Motor neuron (in vitro differentiated cells): ENCODE results near the gene ADH6. TPM values are rescaled to one million over a fixed set of nuclear protein-coding genes. Genes with fewer than 3 reads are reported as not detected.
"Not testable (repeated sequence)": the region's sequence is repeated elsewhere in the genome, so short reads cannot be mapped to it uniquely, and the experiment has no call there.

ENCODE experiments used
- ATAC-seq, 8 experiments: fragments of 200-7000 bp; cut with Tn5 transposase; replicated peaks in 6 of 8; 2 replicates each; pipeline ENCODE4 v1.8.0; 2021; ENCODE audit warnings: mild to moderate bottlenecking in 8 of 8, moderate library complexity in 8 of 8
- H3K27ac ChIP-seq, 2 donors: fragments of 250-450 bp; sonication (Bioruptor Pico); 2 replicates each; pipeline ENCODE4 v1.9.0; 2021; ENCODE audit warnings: antibody characterized with exemption in 2 of 2, mild to moderate bottlenecking in 2 of 2, moderate library complexity in 1 of 2
- H3K4me1 ChIP-seq, 2 donors: fragments of 250-450 bp; sonication (Bioruptor Pico); replicated peaks in 1 of 2; 2 replicates each; pipeline ENCODE4 v1.6.1; 2021; ENCODE audit warnings: antibody characterized with exemption in 2 of 2, mild to moderate bottlenecking in 2 of 2, moderate library complexity in 1 of 2
- H3K4me3 ChIP-seq, 5 donors: fragments of 250-450 bp; sonication (Bioruptor Pico); 2 replicates each; pipeline ENCODE4 v1.9.0; 2021; ENCODE audit warnings: antibody characterized with exemption in 5 of 5, mild to moderate bottlenecking in 5 of 5, moderate library complexity in 4 of 5
- WGBS, 10 experiments: fragments of 450-650 bp; shearing (Covaris generic); methylation state at CpG; one replicate each; pipeline ENCODE4 v1.0.0; 2022; 5-methylcytosine and 5-hydroxymethylcytosine counted together
- in situ Hi-C, 9 experiments: fragments of 400-800 bp; cut with MboI; loops; one replicate each; pipeline ENCODE4 v1.15.0; 2021; ENCODE audit warnings: low sequenced_read_pairs in 9 of 9, low pct_unique_long_range_greater_than_20kb in 2 of 9; ENCODE audit not compliant: unreplicated experiment in 9 of 9
- total RNA-seq, 8 experiments: library from RNA; unstranded; fragments of 300-600 nt; gene quantifications; 2 replicates each; pipeline versions ENCODE4 v1.2.3 to v1.2.4, GENCODE V29; 2022

ADH6 gene
- total RNA-seq: 1 to 10 TPM in 5 of 8 experiments, under 1 TPM in 3; 0.57 to 2.1 (median 1.1) TPM

- ATAC-seq: no peak
- WGBS, 10 experiments: 42 to 78% (median 64%) methylated on average over 1 to 3 of the region's 3 CpGs; no CpG with 5 or more reads in 2 of the 10 experiments
- in situ Hi-C loops: no loop called here
Measured at GRCh38 chr4:99219072-99219471, at the start of gene ADH6. Gene ADH6, minus strand, starts transcription at chr4:99219246. Its CDS starts 94 bp downstream, at chr4:99219152.

DNA sequence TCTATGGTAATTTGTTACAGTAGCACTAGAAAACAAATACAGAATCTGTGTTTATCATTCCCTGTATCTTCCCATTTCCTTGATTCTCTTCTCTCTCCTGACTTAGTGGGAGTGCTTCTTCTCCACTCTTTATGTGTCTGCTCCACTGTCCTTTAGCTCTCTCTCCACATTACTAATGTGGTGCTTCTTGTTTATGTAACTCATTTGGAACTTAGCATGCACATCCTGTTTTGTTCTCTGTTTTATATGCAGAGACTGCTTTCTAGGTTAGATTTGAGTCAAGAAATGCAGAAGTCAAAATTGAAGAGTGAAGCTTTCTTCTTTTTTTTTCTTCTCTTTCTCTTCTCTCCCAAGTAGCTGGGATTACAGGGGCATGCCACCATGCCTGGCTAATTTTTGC lies 45.9 kb upstream of the ADH6 start:
- Histone ChIP-seq H3K4me1 (no peaks in the 10 kb centered on the region), H3K27ac (no peak overlapping the region), H3K4me3 (no peak overlapping the region)
- in situ Hi-C loops: no loop called here
- no peak for ATAC-seq

More at GRCh38 chr4:99219072-99219471, at the start of gene ADH6:
- Histone ChIP-seq H3K27ac (no peak within 1 kb of the TSS), H3K4me3 (no peak within 1 kb of the TSS), H3K4me1 (no peaks in the 10 kb centered on the region)

GRCh38 chr4:99252746-99253145 lies 33.7 kb upstream of the ADH6 start:
- in situ Hi-C loops: no loop called here
- ATAC-seq: no peak
- Histone ChIP-seq H3K4me1 (no peaks in the 10 kb centered on the region), H3K4me3 (no peak overlapping the region), H3K27ac (no peak overlapping the region)
- WGBS, 10 experiments: 17 to 77% (median 67%) methylated on average over 1 to 4 of the region's 4 CpGs; no CpG with 5 or more reads in 3 of the 10 experiments

DNA sequence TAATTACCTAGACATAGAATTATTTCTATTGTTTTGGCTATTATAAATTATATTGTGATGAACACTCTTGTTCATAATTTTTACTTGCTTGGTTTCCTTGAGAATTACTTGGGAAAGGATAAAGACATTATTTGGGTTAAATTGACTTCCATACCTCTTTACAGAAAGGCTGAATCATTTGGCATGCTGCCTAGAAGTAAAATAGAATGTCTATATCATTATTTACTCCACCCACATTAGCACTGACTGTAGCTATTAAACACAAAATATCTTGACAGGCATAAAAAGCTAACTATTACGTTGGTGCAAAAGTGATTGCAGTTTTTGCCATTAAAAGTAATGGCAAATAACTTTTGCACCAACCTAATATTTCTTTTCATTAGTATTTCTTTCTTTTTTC lies 29.7 kb upstream of the ADH6 start:
- ATAC-seq: no peak
- WGBS, 10 experiments: 64 to 100% (median 85%) methylated on average over 1 of the region's 1 CpG; no CpG with 5 or more reads in 2 of the 10 experiments
- Histone ChIP-seq H3K4me1 (no peaks in the 10 kb centered on the region), H3K4me3 (no peak overlapping the region), H3K27ac (no peak overlapping the region)
- in situ Hi-C loops: no loop called here

DNA sequence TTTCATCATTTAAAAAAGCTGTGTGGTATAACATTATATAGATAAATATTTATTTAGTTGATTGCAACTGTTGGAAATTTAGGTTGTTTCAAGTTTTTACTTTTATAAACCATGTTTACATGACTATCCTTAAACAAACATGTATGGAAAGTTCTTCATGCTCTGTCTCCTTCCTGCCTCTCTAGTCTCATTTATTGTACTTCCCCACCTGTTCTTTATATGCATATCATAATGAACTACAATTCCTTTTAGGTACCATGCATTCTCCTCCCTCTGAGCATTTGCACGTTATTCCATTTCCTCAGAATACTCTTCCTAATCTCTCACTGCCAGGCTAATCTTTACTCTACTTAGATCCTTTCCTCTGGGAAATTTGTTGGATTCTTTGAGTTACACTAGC lies 16.9 kb upstream of the ADH6 start:
- no peak for ATAC-seq
- in situ Hi-C loops: no loop called here
- Histone ChIP-seq H3K27ac (no peak overlapping the region), H3K4me3 (no peak overlapping the region), H3K4me1 (no peaks in the 10 kb centered on the region)
- WGBS, 10 experiments: 0 to 100% (median 92%) methylated on average over 1 of the region's 1 CpG

DNA sequence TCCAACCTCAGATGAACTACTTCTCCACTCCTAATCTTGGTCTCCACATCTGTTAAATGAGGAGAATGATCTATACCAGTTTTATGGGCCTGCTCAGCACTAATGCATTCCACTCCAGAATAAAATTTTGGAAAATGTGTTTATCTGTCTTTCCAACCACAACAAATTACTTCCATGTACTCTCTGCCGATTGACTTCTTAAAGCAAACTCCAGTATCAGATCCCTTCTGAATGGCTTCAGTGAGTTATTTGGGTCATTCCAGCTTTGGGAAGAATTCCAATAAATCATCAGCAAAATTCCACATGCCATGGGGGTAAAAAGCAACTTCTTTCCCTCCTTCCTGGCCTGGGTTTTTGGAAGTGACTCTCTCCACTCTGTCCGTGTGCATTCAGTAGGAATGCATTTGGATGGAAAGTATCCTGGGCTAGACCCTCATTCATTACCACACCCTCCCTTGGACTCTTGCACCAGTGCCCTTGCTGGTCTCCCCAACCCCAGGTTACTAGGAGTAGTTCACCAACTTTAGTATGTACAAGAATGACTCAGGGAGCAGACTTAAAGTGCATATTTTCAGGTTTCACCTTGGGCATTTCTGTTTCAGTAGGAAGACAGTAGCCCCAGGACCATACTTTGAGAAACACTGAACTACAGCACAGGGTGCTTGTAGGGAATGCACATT lies 15.4 kb upstream of the ADH6 start:
- Histone ChIP-seq H3K27ac (no peak overlapping the region), H3K4me1 (no peaks in the 10 kb centered on the region), H3K4me3 (no peak overlapping the region)
- ATAC-seq: no peak
- 0 to 100% (median 70%) methylated on average over 1 to 2 of the region's 2 CpGs; no CpG with 5 or more reads in 3 of the 10 experiments for WGBS, 10 experiments
- in situ Hi-C loops: no loop called here

- H3K27ac ChIP-seq, in situ Hi-C loops, H3K4me1 ChIP-seq, H3K4me3 ChIP-seq, ATAC-seq: not testable (repeated sequence)
- WGBS, 10 experiments: 14 to 100% (median 89%) methylated on average over 1 to 2 of the region's 2 CpGs; no CpG with 5 or more reads in 3 of the 10 experiments
Measured at GRCh38 chr4:99233397-99233796, 14.4 kb upstream of the ADH6 start.

DNA sequence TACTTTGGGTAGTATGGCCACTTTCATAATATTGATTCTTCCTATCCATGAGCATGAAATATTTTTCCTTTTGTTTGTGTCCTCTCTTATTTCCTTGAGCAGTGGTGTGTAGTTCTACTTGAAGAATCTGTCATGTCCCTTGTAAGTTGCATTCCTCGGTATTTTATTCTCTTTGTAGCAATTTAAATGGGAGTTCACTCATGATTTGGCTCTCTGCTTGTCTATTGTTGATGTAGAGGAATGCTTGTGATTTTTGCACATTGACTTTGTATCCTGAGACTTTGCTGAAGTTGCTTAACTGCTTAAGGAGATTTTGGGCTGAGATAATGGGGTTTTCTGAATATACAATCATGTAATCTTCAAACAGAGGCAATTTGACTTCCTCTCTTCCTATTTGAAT lies 9.7 kb upstream of the ADH6 start:
- H3K4me3 ChIP-seq, H3K4me1 ChIP-seq, in situ Hi-C loops, ATAC-seq, H3K27ac ChIP-seq: not testable (repeated sequence)
- WGBS, 10 experiments: 11 to 100% (median 44%) methylated on average over 1 of the region's 1 CpG; no CpG with 5 or more reads in 1 of the 10 experiments

DNA sequence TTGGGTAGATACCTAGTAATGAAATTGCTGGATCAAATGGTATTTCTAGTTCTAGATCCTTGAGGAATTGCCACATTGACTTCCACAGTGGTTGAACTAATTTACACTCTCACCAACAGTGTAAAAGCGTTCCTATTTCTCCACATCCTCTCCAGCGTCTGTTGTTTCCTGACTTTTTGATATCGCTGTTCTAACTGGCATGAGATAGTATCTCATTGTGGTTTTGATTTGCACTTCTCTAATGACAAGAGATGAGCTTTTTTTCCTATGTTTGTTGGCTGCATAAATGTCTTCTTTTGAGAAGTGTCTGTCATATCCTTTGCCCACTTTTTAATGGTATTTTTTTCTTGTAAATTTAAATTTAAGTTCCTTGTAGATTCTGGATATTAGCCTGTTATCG lies 8.6 kb upstream of the ADH6 start:
- 60 to 100% (median 88%) methylated on average over 1 to 4 of the region's 4 CpGs for WGBS, 10 experiments
- H3K4me3 ChIP-seq, H3K27ac ChIP-seq, H3K4me1 ChIP-seq, ATAC-seq, in situ Hi-C loops: not testable (repeated sequence)

DNA sequence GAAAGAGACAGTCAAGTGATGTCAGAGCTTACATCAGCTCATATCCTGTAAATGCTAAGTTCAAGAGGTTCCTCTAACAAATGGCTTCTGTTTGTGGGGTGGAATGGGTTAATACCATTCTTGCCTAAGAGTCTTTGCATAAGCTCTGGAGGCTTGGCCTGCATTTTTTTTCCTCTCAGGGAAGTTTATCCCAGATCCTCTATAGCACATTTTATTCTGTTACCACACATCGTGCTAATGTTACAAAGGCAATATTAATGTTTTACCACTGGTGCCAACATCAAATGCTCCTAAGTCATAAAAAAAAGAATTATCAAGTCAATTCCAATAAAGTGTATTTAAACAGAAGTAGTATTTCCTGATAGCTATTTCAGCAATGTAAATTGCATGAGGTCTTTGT lies 2.9 kb upstream of the ADH6 start:
- no peaks in the 10 kb centered on the region for H3K4me1 ChIP-seq
- 0 to 54% (median 20%) methylated on average over 1 of the region's 1 CpG; no CpG with 5 or more reads in 1 of the 10 experiments for WGBS, 10 experiments
- H3K27ac ChIP-seq: no peak overlapping the region
- in situ Hi-C loops: no loop called here
- peak in 2 of 8 experiments; percentile 47 to 79 for ATAC-seq
- no peak overlapping the region for H3K4me3 ChIP-seq

DNA sequence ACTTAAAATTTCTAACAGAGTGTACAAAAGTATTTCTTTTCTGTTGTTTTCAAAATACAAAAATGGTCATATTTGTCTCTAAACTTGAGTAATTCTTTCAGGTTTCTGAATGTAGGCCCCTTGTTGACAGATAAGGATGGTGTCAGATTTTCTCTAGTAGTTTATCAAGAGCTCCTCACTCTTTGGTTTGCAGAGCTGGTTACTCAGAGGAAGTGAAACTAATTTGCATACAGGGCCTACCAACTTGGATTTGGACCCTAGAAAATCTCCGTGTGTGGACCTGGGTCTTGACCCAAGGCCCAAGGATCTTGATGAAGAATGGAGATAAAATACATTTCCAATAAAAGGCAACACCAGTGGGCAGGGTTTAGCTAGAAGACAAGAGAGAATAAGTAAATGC lies 433 bp upstream of the ADH6 start:
- in situ Hi-C loops: no loop called here
- no peak for ATAC-seq
- no peak overlapping the region for H3K27ac ChIP-seq
- no peaks in the 10 kb centered on the region for H3K4me1 ChIP-seq
- WGBS, 10 experiments: 0 to 100% (median 62%) methylated on average over 1 of the region's 1 CpG; no CpG with 5 or more reads in 4 of the 10 experiments
- H3K4me3 ChIP-seq: no peak overlapping the region

DNA sequence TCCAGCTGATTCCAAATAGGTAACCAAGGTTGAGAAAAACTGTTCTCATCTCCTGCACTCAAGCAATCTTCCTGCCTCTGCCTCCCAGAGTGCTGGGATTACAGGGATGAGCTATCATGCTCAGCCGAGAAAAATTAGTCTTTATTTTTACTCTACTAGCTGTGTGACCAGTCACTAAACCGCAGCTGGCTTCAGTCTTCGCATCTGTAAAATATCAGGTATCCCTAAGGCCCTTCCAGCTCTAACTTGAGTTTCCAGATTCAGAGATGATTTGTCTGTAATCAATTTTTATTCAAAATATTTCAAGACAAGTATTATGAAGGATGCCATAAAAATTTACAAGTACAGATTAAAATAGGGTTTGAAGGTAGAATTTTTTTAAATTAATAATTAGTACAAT lies 3.5 kb downstream of the ADH6 start:
- Histone ChIP-seq H3K4me1 (no peaks in the 10 kb centered on the region), H3K4me3 (no peak overlapping the region), H3K27ac (no peak overlapping the region)
- in situ Hi-C loops: no loop called here
- no peak for ATAC-seq
- 0 to 100% (median 83%) methylated on average over 1 to 3 of the region's 3 CpGs; no CpG with 5 or more reads in 1 of the 10 experiments for WGBS, 10 experiments

- no peak overlapping the region for H3K27ac ChIP-seq
- no peak for ATAC-seq
- H3K4me3 ChIP-seq: no peak overlapping the region
- in situ Hi-C loops: no loop called here
- no peaks in the 10 kb centered on the region for H3K4me1 ChIP-seq
Measured at GRCh38 chr4:99210789-99211188, 8.3 kb downstream of the ADH6 start.

- Histone ChIP-seq H3K4me3 (no peak overlapping the region), H3K27ac (no peak overlapping the region), H3K4me1 (peaks cover 7 to 9% of the 10 kb centered on the region in 2 donors)
- 0 to 100% (median 86%) methylated on average over 1 of the region's 1 CpG; no CpG with 5 or more reads in 2 of the 10 experiments for WGBS, 10 experiments
- ATAC-seq: no peak
- in situ Hi-C loops: loop anchor here in 1 of 9 experiments (10.0 kb wide), 1 partner anchor 195 kb away; no protein-coding TSS in a partner anchor
Measured at GRCh38 chr4:99209671-99210070, 9.4 kb downstream of the ADH6 start.
